Measurements from ENCODE around the gene WDR86.

The WDR86 gene

DNA sequence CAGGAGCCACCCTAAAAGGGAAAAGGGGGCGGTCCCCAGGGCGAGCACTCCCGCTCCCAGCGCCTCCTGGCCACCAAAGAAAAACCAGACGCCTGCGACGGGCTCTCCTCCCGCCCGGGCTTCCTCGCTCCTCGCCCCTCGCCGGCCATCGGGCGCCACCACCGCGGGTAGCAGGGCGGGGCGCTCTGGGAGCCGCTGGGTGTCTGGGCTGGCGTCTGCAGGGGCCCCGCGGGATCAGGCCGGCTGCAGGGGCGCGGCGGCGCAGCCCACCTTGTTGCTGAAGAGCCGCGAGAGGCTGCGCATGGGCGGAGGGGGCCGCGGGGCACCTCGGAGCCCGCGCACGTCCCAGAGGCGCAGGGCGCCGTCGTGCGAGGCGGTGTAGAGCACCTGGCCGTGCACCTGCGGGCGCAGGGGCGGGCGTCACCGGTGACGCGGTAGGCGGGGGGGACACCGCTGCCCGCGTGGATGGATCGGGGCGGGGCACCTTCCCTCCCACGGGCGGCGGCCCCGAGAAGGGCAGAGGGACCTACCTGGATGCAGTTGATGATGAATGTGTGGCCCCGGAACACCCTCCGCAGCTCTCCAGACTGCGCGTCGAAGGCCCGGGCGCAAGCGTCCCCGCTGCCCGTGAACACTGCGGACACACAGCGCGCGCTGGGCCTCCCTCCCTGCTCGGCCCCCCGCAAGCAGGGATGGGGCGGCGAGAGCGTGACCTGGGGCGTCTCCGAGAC is 28.3 kb downstream of the WDR86 start:
- Histone ChIP-seq H3K4me2 (ENCODE audit: low read length) (peak overlapping the region; percentile 37), H3K9me3 (ENCODE audit: control insufficient read depth, insufficient read depth, low read length) (no peaks in the 10 kb centered on the region), H3K27me3 (ENCODE audit: control insufficient read depth, low read length) (peaks cover 40% of the 10 kb centered on the region), H3K79me2 (ENCODE audit: control insufficient read depth, low read length) (no peaks in the 10 kb centered on the region), H3K27ac (ENCODE audit: low read depth, low read length) (no peak overlapping the region), H3K4me1 (ENCODE audit: control insufficient read depth, low read length) (peaks cover 16% of the 10 kb centered on the region), H3K4me3 (ENCODE audit: low read length) (peak overlapping the region; percentile 33), H3F3A (ENCODE audit: control insufficient read depth, insufficient read depth) (no peaks in the 10 kb centered on the region), H3K9me2 (replicated peaks; ENCODE audit: control insufficient read depth, low read length) (no peaks in the 10 kb centered on the region), H3K36me3 (ENCODE audit: control insufficient read depth, low read length) (peaks cover 6% of the 10 kb centered on the region), H4K20me1 (ENCODE audit: control insufficient read depth, insufficient read depth, low read depth, low read length) (0 out of 2 replicates have a peak, but pooled peaks cover 4% of the 10 kb centered on the region)
- TF ChIP-seq EZH2phosphoT487 (IDR thresholded peaks at IDR 0.05; ENCODE audit: borderline replicate concordance, low read length), result no peak
- TF ChIP-seq, protein P1, sequence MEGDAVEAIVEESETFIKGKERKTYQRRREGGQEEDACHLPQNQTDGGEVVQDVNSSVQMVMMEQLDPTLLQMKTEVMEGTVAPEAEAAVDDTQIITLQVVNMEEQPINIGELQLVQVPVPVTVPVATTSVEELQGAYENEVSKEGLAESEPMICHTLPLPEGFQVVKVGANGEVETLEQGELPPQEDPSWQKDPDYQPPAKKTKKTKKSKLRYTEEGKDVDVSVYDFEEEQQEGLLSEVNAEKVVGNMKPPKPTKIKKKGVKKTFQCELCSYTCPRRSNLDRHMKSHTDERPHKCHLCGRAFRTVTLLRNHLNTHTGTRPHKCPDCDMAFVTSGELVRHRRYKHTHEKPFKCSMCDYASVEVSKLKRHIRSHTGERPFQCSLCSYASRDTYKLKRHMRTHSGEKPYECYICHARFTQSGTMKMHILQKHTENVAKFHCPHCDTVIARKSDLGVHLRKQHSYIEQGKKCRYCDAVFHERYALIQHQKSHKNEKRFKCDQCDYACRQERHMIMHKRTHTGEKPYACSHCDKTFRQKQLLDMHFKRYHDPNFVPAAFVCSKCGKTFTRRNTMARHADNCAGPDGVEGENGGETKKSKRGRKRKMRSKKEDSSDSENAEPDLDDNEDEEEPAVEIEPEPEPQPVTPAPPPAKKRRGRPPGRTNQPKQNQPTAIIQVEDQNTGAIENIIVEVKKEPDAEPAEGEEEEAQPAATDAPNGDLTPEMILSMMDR (IDR thresholded peaks at IDR 0.05; ENCODE audit: low read depth, low read length, poor library complexity, severe bottlenecking), result no peak

DNA sequence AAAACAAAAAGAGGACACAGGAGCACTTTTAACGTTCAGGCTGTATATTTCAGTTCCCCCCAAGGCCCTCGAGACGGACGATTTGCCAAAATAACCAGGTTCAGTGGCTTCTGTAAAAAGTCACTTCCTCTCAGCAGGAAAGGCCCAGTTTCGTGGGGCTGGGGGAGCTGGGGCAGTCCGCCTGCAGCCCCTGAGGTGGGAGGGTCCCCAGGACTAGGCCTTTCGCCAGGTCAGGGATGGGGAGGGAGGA is 28.8 kb downstream of the WDR86 start:
- no peaks in the 10 kb centered on the region for H3K79me2 ChIP-seq (ENCODE audit: control insufficient read depth, low read length)
- no peak overlapping the region for H3K27ac ChIP-seq (ENCODE audit: low read depth, low read length)
- no peaks in the 10 kb centered on the region for H3F3A ChIP-seq (ENCODE audit: control insufficient read depth, insufficient read depth)
- peak overlapping the region; percentile 33 for H3K4me3 ChIP-seq (ENCODE audit: low read length)
- H3K9me3 ChIP-seq (ENCODE audit: control insufficient read depth, insufficient read depth, low read length), result no peaks in the 10 kb centered on the region
- H3K4me1 ChIP-seq (ENCODE audit: control insufficient read depth, low read length), result peaks cover 16% of the 10 kb centered on the region
- H3K9me2 ChIP-seq (replicated peaks; ENCODE audit: control insufficient read depth, low read length), result no peaks in the 10 kb centered on the region
- TF ChIP-seq, protein P1 (IDR thresholded peaks at IDR 0.05; ENCODE audit: low read depth, low read length, poor library complexity, severe bottlenecking), result no peak
- no peak for TF ChIP-seq EZH2phosphoT487 (IDR thresholded peaks at IDR 0.05; ENCODE audit: borderline replicate concordance, low read length)
- 0 out of 2 replicates have a peak, but pooled peaks cover 4% of the 10 kb centered on the region for H4K20me1 ChIP-seq (ENCODE audit: control insufficient read depth, insufficient read depth, low read depth, low read length)
- peaks cover 7% of the 10 kb centered on the region for H3K36me3 ChIP-seq (ENCODE audit: control insufficient read depth, low read length)
- peaks cover 40% of the 10 kb centered on the region for H3K27me3 ChIP-seq (ENCODE audit: control insufficient read depth, low read length)
- H3K4me2 ChIP-seq (ENCODE audit: low read length), result peak overlapping the region; percentile 37

DNA sequence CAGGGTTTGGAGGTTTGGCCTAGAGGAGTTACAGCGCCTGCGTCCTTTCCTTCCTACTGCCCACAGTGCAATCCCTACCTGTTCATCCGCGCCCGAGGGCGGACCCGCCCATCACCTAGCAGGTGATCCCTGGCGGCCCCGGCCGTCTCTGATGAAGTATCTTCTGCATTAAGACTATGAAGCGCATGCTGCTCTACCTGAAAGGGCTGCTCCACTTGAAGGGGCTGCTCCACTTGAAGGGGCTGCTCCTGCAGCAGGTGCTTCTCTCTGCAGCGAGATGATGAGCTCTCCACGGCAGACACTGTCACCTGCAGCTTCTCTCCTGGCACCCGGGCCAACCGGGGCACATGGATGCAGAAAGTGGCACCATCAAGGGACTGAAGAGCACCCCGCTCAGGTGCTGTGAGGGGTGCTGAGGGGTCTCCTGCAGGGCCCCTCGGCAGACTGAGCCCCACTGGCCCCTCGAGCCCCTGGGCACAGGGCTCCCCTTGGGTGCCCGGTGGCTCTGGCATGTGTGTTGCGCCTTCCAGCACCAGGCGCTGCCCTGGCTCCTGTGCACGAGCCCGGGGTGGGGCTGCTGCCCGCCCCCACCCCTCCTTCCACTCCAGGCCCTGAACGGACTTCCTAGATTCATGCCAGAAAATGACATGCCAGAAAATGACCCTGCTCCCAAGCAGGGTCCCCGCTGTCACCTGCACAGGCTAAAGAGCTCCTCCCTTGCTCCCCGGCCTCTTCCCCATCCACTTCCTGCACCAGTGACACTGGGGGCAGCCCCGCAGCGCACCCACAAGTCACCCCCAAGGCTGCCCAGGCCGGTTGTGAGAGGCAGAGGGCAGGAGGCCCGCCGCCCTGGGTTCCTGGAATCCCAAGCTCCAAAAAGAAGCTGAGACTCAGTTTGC is 29.4 kb downstream of the WDR86 start:
- H3K4me3 ChIP-seq (ENCODE audit: low read length), result peak overlapping the region; percentile 33
- H3K4me1 ChIP-seq (ENCODE audit: control insufficient read depth, low read length), result peaks cover 16% of the 10 kb centered on the region
- H3K36me3 ChIP-seq (ENCODE audit: control insufficient read depth, low read length), result peaks cover 7% of the 10 kb centered on the region
- no peaks in the 10 kb centered on the region for H3F3A ChIP-seq (ENCODE audit: control insufficient read depth, insufficient read depth)
- no peaks in the 10 kb centered on the region for H3K9me3 ChIP-seq (ENCODE audit: control insufficient read depth, insufficient read depth, low read length)
- no peaks in the 10 kb centered on the region for H3K79me2 ChIP-seq (ENCODE audit: control insufficient read depth, low read length)
- 0 out of 2 replicates have a peak, but pooled peaks cover 4% of the 10 kb centered on the region for H4K20me1 ChIP-seq (ENCODE audit: control insufficient read depth, insufficient read depth, low read depth, low read length)
- H3K4me2 ChIP-seq (ENCODE audit: low read length), result peak overlapping the region; percentile 37
- TF ChIP-seq EZH2phosphoT487 (IDR thresholded peaks at IDR 0.05; ENCODE audit: borderline replicate concordance, low read length), result no peak
- TF ChIP-seq, protein P1 (IDR thresholded peaks at IDR 0.05; ENCODE audit: low read depth, low read length, poor library complexity, severe bottlenecking), result no peak
- H3K27ac ChIP-seq (ENCODE audit: low read depth, low read length), result no peak overlapping the region
- H3K27me3 ChIP-seq (ENCODE audit: control insufficient read depth, low read length), result peaks cover 40% of the 10 kb centered on the region
- no peaks in the 10 kb centered on the region for H3K9me2 ChIP-seq (replicated peaks; ENCODE audit: control insufficient read depth, low read length)

Data from DOHH2 (cell line).